H1 (cell line): ENCODE measurements around the gene MMP17.

Source experiments
- GTF2F1 ChIP-seq: IDR thresholded peaks from 2 replicates; pipeline ENCODE4 v1.6.1; 2012; ENCODE audit warnings: low read depth, low read length, improper control_type of control experiment, borderline replicate concordance
- MAFK ChIP-seq: IDR thresholded peaks from 2 replicates; pipeline ENCODE4 v1.6.1; 2012; ENCODE audit warnings: low read depth, mild to moderate bottlenecking, improper control_type of control experiment, low read length

DNA sequence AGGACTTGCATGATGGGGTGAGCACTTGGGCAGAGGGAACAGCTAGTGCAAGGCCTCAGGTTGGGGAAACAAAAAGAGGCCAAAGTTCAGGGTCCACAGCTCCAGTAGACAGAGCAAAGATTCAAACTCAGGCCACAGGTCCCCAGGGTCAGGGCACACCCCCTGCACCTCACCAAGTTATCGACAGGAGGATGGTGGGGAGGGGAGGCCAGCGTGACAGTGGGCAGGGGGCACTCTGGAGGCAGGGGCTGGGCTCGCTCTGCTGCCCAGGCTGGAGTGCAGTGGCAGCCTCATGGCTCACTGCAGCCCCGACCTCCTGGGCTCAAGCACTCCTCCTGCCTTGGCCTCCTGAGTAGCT is 33.9 kb downstream of the MMP17 start:
- no peak for TF ChIP-seq GTF2F1
- no peak for TF ChIP-seq MAFK
